GM12892 (cell line): ENCODE results near the gene KIAA0753.

ENCODE experiments used
- POLR2A ChIP-seq: IDR thresholded peaks from 2 replicates; pipeline ENCODE4 v1.6.1; 2011; ENCODE audit warnings: low read depth, low read length, control low read depth
- TAF1 ChIP-seq: IDR thresholded peaks from 2 replicates; pipeline ENCODE4 v1.6.1; 2011; ENCODE audit warnings: low read depth, mild to moderate bottlenecking, control low read depth, low read length, borderline replicate concordance

GRCh38 chr17:6532441-6532885 is 108.0 kb downstream of the KIAA0753 start:
- TF ChIP-seq TAF1 (no peak), POLR2A (no peak)
